Vagina (tissue), 2 donors: ENCODE results near the gene CYSRT1.

Experiments
- CTCF ChIP-seq, 3 experiments: fragments of 450-650 bp in 2 of 3; fragments of 200-600 bp in 1 of 3; sonication (generic) in 1 of 3; IDR thresholded peaks; one replicate each; pipeline ENCODE4 v1.5.1; 2017 to 2019; ENCODE audit warnings: antibody characterized with exemption in 3 of 3, mild to moderate bottlenecking in 2 of 3, moderate library complexity in 2 of 3
- POLR2A ChIP-seq, 2 donors: fragments of 450-650 bp; IDR thresholded peaks; one replicate each; pipeline ENCODE4 v1.6.1; 2017; ENCODE audit warnings: antibody characterized with exemption in 2 of 2, mild to moderate bottlenecking in 2 of 2, moderate library complexity in 2 of 2
- POLR2AphosphoS5 ChIP-seq, 2 donors: sonication (generic); formaldehyde crosslinking; IDR thresholded peaks; one replicate each; pipeline ENCODE4 v1.9.0; 2017; ENCODE audit warnings: antibody characterized with exemption in 2 of 2, mild to moderate bottlenecking in 2 of 2, low read depth in 1 of 2; ENCODE audit not compliant: insufficient read depth in 1 of 2

DNA sequence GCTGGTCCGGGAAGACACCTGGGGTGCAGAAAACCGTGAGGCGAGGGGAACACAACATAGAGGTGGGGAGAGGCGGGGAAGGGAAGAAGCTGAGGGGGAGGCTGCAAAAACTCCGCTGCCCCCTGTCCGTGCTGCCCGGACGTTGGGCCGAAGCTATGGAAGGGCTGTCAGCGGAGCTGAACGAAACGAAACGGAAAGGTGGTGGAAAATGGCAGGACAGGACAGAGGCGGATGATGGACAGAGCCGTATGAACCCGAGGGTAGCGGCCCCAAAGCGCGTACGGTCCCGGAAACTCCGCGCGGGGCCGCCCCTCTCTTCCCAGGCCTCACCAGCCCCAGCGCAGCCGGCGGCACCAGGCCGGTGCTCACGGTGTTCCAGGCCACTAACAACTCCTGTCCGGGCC lies 36.9 kb upstream of the CYSRT1 start:
- TF ChIP-seq CTCF (IDR thresholded peaks at IDR 0.05) (no peak), POLR2A (IDR thresholded peaks at IDR 0.05) (no peak), POLR2AphosphoS5 (IDR thresholded peaks at IDR 0.05; ENCODE audit: insufficient read depth in 1 of 2, low read depth in 1 of 2) (no peak)
